PFSK-1 (cell line): ENCODE data around the gene ARHGEF10L.

Experiments
- POLR2AphosphoS5 ChIP-seq: IDR thresholded peaks from 2 replicates; pipeline ENCODE4 v1.6.1; 2012; ENCODE audit warnings: low read depth, mild to moderate bottlenecking, control low read depth, low read length, moderate library complexity
- REST ChIP-seq, 2 experiments: IDR thresholded peaks; 2 replicates each; pipeline versions ENCODE4 v1.6.1 to v1.8.0; 2011 to 2012; ENCODE audit warnings: low read depth in 2 of 2, low read length in 2 of 2, control low read depth in 1 of 2, inconsistent platforms in 1 of 2, mild to moderate bottlenecking in 1 of 2, moderate library complexity in 1 of 2; ENCODE audit not compliant: insufficient read depth in 1 of 2

- TF ChIP-seq REST (IDR thresholded peaks at IDR 0.05; ENCODE audit: insufficient read depth in 1 of 2, low read depth in 2 of 2, low read length in 2 of 2), result no peak
- no peak for TF ChIP-seq POLR2AphosphoS5
Observed at GRCh38 chr1:17549384-17549783, 9.9 kb downstream of the ARHGEF10L start.
